Hindlimb muscle (tissue), 1 donor: Measurements from ENCODE around the gene PSMC1. TPM values are rescaled to one million over a fixed set of nuclear protein-coding genes. Genes with fewer than 3 reads are reported as not detected.

Source experiments
- DNase-seq: peaks from one replicate; pipeline ENCODE4 v3.0.0-alpha.2; 2013
- polyA plus RNA-seq: library from polyadenylated mRNA; unstranded; fragments of 120-200 nt; gene quantifications from one replicate; pipeline ENCODE4 v1.2.1, GENCODE V29; 2013; ENCODE audit not compliant: insufficient read length

PSMC1 gene
- polyA plus RNA-seq, 1 donor = 97.9 TPM

DNA sequence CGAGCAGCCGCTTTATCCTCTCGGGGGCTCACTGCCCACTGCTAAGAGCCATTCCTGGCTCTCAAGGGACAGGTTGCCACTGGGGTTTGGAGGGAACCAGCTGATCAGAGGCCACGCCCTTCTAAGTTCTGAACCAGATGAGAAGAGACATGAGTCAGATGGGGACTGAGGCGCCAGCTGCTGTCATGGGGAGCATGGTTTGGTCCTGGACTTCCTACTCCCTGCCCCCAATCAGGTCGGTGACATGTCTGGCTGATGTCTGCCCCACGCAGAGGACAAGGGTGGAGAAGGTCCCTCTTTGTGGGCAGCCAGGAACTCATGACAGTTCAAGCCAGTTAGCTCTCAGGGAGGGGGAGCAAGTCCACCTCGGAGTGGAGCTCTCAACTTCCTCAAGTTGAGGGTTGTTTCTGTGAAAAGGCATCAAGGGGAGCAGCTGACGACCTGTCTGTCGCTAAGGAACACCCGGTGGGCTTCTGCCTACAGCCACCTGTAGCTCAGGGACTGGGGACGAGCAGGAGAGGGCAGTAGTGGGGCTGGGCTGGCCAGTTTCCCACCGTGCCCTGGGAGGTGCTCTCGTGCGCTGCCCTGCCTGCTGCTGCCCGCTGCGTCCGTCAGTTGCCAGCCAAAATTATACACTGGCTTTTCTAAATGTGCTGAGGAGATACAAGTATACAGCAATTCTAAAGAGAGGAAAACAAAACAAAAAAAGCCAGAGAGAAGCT, 20.5 kb downstream of the PSMC1 start:
- no peak for DNase-seq

DNA sequence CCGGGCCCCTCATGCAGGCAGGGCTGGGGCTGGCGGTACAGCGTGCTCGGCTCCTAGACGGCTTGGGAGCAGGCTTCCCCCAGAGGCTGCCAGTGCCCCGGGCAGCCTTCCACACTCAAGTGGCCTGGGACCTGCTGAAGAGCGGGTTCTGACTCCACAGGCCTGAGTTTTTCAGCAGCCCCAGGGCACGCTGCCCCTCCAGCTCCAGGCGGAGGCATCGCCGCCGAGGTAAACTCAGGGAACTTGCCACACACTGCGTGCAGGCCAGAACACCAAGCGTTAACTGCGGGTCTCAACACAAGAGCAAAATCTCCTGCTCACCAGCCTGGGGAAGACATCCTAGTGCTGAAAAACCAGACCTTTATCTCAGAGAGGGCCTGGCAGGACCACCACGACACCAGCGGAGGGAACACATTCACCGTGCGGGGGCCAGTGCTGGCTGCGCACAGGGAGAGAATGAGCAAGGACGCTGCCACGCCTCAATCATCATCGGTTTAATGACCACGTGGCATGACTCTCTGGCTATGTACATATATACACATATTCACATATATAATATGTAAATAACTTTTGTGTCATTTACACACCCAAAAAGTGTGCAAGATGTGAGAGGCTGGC, 21.3 kb downstream of the PSMC1 start:
- DNase-seq = no peak

DNA sequence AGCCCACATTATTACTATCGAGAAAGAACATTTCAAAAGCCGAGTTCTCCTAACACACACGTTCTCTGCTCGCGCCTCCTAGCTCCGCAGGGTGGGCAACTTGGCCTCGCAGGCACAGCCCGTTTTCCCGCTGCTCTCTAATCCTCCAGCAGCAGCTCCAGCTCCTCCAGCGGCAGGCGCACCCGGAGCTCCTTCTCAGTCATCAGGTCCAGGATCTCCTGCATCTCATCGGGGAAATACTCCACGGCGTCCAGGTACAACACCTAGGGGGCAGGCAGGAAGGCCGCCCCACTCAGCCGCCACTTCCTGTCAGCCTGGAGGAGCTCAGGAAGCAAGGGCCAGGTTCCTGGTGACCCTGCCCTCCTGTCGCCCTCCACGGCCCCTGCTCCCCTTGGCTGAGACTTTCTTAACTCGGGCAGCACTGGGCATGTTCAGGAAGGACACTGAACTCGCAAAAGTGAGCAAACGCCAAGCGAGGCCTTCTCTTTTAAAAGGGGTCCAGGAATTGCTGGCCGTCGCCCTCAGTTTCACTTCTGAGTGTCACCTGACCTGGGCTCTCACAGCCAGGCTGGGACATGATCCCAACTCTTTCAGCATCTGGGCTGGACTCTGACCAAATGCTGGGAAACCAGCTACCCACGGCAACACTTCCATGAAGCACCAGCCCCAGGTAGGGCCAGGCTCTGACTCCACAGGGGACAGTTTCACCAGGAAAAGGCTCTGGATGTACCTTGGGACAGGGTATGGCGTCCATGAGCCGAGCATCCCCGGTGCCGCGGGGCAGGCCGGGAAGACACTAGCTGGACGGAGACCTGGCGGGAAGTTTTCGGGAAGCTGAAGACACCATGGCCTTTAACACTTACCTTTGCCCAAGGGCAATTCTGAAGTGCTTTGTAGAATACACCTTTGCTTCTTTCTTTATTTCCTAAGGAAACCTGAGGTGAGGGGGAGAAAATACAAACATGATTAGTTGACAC, 22.1 kb downstream of the PSMC1 start:
- DNase-seq = no peak

DNA sequence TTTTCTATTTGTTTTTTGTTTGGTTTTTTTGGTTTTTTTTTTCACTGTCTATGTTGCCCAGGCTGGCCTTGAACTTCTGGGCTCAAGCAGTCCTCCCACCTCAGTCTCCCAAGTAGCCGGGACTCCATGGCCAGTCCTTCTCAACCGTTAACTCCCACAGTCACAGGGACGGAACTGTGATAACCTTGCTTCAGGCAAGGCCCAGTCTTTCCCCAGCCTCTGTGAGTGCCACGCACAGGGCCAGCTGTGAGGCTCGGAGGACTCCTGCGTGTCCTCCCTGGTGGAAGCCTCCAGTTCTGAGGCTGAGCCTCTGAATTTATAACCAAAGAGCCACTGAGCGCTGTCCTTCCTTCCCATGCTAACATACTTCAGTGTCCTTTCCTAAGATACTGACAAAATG, 23.7 kb downstream of the PSMC1 start:
- no peak for DNase-seq

DNA sequence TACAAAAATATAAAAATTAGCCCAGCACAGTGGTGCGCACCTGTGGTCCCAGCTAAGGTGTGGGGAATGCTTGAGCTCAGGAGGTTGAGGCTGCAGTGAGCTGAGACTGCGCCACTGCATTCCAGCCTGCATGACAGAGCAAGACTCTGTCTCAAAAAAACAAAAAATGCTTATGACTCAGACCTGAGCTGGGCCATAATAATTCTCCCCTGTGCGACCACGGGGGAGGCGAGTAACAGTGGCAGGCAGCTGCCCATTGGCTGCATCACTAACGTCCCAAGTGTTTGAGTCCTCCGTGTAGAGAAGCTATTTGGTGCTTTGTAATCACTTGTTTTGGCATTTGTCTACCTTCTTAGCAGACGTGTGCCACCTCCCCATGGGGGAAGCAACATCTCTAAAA, 24.9 kb downstream of the PSMC1 start:
- no peak for DNase-seq

DNA sequence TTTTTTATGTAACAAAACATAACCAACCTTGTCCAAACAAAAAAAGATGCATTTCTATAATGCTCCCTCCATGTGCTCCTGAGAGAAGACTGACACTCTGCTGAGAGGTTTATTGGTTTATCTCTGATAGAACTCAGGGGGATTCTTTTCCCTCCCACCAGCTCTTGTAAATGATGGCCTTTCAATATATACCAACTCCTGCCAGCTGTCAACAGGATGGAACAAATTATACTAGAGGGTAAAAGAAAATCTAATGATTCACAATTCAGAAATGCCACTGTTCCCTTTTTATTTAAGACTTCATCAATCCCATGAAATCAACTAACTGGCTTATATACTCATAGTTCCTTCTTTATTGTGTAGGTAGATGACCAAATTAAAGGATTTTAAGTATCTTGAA, 25.4 kb downstream of the PSMC1 start:
- DNase-seq = no peak

DNA sequence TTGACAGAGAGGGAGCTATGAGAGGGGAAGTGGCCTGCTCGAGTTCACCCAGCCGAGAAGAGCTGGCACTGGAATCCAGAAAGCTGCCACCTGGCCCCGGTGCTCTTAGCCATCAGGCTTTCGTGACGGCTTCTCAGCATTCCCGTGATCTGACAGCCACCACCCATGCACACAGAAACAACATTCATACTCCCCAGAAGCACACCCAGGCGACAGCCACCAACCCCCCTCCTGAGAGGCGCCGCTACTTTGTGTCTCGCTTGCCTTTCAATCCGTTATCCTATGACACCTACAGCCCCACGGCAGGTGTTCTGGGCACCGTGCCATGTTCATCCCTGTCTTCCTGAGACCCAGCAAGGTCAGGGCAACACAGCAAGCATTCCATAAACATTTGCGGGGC, 31.4 kb downstream of the PSMC1 start:
- DNase-seq = no peak

DNA sequence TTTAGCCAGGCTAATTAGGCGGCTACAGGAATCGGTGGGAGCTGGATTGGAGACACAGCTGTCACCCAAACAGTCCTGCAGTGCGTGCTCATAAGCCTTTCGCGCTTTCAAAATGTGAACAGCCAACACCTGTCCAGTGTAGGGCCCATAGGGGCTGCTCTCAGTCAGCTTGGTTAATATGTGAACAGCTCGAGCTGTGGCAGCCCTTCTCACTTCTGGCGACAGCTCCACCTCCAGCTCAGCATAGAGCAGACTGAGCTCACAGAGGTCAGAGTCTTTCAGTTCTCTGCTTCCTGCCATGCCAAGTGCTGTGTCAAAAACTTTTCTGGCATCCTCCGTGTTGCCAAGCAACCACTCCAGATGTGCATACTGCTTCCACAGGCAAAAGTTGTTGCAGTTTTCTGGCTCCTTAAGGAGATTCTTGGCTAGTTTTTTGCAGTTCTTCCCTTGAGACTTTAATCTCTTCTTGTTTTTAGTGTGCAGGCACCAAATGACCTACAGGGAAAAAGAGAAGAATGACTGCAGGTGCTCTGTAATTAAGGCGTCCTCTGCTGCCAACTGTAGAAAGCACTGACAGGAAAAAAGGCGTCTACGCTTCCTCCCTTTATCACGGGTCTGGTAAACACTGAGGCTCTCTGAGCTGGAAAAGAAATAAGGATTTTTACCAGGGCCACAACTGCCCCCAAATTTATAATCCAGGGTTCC, 32.5 kb downstream of the PSMC1 start:
- DNase-seq = peak; percentile 38

DNA sequence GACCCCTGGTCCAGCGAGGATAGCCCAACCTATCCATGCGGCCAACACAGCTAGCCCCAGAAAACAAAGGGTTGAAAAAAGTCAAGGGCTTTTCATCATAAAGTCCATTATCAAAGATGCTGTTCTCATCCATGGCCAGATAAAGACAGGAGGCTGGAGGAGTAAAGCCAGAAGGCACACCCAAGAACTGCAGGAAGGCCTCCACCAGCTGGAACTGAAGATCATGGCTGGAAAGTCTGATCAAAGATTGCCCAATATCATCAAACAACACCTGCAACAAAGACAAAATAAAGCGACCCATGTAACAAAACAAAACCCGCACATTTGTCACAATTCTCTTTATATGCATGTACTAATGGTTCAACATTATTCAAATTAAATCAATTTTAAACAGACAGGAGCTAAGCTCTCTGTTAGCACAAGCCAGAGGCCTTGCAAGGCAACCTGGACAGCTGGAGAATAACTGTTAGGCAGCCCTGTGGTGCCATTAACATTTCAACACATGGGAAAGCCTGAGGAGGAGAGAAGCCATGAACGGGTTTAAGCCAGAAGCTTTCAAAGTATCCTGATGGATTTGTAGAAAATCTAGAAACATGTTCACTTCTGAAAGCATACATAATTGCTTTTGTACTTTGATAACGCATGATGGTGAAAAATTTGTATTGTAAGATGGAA, 34.1 kb downstream of the PSMC1 start:
- no peak for DNase-seq

DNA sequence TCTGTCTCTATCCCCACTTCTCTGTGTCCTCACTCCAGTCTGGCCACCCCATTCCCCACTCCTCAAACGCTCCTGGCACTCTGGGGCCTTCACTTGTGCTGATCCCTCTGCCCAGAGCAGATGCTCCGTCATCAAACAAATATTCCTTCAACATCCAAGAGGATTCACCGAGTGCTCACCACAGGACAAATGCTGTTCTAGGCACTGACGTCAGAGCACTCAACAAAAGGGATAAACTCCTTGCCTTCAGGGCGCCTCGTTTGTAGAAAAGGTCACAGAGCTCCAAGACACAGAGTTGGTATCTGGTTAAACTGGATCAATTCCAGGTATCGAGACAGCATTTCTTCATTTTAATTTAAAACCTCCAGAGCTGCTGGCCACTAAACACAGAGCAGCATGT, 35.3 kb downstream of the PSMC1 start:
- DNase-seq = no peak

DNA sequence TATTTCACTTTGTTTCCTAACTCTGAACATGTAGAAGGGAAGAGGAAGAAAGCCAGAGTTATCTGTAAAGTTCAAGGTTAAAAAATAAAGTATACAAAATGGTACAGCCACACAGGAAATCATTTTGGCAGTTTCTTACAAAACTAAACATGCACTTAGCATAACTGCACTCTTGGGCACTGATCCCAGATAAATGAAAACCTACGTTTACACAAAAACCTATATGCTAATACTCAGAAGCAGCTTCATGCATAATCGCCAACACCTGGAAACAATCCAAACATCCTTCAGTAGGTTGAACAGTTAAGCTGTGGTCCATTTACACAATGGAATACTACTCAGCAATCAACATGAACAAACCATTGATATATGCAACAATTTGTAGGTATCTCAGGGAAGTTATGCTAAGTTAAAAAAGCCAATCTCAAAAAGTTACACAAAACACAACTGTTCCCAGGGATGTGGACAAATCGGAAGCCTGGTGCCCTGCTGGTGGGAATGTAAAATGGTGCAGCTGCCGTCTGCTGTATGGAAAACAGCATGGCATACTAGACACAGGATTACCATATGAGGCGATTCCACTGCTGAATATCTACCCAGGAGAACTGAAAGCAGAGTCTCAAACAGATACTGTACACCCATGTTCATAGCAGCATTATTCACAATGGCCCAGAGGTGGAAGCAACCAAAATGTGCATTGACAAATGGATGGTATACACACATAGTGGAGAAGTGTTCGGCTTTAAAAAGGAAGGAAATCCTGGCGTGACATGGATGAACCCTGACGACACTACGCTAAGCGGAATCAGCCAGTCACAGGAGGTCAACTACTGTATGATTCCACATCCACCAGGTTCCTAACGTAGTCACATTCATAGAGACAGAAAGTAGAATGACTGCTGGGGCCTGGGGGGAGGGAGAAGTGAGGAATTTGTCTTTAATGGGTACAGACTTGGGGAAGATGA, 37.7 kb downstream of the PSMC1 start:
- DNase-seq = no peak

DNA sequence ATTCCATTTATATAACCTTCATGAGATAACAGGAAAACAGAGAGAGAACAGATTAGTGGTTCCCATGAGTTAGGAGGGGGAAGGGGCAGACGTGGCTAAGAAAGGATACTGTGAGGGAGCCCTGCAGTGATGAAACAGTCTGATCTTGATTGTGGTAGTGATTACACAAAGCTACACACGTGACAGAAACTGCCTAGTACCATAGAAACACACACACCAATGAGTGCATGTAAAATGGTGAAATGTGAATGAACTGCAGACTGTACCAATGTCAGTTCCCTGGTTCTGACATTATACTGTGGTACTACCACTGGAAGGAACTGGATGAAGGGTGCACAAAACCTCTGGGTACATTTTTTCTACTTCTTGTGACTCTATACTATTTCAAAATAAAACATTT, 38.5 kb downstream of the PSMC1 start:
- DNase-seq = no peak

DNA sequence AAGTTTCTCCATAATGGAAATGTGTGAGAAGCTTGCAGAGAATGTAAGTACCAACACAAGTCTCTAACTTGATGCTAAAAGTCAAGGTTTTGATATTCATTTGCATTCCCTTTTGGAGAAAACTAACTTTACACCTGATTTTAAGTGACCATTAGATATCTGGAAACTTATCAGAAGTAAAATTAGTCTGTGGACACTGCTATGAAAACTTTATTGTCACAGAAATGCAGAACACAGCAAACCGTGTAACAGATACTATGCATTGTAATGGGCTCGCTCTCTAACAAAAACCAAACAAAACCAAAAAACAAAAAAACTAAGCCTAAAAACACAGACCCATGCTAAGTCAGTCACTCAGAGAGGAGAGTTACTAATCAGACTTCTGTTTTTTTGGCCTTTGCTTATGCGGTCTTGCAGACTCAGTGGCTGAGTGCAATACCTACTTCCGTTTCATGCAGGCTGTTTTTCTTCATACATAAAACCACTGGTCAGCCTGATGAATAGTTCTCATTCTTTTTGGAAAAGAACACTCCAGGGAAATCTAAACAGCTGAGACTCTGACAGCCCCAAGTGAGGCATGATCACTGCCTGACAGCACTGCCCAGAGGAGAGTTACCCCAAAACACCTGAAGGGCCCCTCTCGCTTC, 39.6 kb downstream of the PSMC1 start:
- no peak for DNase-seq

DNA sequence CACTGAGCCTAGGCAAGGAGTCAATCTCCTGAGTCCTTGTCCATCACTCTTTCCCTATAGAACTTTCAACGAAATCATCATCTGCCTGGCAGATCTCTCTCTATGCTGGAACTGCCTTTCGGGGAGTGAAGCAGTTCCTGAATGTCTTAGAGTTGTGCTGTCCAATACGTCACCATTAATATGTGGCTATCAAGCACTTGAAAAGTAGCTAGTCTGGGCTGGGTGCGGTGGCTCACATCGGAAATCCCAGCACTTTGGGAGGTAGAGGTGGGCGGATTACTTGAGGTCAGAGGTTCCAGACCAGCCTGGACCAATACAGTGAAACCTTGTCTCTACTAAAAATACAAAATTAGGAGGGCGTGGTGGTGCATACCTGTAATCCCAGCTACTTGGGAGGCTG, 40.3 kb downstream of the PSMC1 start:
- DNase-seq = no peak

DNA sequence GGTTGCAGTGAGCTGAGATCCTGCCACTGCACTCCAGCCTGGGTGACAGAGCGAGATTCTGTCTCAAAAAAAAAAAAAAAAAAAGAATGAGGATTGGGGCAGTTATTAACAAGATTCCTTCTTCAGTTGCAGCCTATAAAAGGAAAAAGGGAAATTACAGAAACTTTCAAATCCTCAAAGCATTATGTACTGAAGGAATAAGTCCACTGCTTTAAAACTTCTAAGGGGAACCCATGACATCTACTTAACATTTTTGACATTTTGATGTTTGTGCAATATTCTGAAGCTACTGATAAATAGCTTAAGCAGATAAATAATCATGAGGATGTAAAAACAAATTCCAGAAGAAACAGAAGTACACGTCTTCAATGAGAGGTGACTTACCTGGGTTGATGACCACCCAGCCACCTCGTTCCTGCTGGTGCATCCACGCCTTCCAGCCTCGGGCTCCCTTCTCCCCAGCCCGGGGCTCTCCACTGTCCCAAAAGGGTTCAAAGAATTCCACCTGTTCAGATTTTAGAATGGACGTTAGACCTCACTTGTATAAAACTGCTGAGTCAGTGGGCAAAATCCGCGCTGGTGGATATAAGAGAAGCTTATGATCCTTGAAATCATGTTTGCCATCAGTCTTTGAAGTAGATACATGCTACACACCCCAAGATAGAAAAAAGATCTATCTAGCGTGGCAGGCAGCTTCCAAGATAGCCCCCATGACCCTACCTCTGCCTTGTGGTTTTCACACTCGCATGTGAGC, 41.7 kb downstream of the PSMC1 start:
- no peak for DNase-seq

DNA sequence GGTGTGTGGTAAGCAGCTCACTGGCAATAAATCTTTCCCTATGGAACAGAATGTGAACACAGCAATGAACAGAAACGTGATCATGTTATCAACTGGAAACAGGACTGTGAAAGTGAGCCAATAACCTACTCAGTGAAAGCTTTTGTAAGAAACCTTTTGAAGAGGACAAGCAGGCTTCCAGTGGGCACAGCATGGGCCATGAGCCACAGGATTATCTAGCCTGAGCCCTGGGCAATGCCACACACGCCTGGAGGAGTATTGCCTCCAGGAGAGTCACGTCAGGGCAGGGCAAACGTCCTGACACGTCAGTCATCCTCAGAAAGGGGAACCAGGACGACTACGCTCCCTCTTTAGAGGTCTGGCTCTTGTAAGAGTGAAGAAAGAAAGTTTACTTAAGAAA, 43.1 kb downstream of the PSMC1 start:
- no peak for DNase-seq

DNA sequence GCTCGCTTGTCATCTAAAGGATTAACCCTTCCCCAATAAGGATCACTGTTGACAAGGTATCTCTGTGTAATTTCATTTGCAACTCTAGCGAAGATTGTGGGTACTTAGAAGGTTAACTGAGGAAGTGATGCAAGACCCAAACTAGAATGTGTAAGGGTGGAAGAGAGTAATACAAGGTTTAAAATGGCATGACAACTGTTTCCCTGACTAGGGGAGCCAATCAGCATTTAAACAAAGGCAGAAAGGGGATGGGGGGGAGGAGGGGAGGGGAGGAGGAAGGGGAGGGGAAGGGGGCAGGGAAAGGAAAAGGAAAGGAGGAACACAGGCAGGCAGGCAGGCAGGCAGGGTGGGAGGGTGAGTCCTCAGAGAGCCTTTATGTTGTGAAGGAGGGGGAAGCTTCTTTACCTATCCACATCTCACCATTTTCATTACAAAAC, 44.3 kb downstream of the PSMC1 start:
- no peak for DNase-seq

DNA sequence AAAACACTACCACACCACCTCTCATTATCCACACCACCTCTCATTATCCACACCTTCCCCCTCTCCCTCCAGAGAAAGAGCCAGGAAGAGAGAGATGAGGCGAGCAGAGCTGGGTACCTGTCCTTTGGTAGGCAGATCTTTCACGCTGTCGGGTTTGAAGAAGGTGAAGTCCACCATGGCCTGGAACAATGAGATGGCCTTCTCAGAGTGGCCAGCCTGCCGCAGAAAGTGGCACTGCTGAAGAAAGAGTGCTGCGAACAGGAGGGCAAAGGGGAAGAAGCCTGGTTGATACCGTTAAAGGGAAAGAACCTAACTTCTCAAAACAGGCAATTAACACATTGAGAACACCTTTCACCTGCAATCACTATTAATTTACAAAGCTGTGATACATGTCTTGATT, 44.8 kb downstream of the PSMC1 start:
- DNase-seq = no peak

DNA sequence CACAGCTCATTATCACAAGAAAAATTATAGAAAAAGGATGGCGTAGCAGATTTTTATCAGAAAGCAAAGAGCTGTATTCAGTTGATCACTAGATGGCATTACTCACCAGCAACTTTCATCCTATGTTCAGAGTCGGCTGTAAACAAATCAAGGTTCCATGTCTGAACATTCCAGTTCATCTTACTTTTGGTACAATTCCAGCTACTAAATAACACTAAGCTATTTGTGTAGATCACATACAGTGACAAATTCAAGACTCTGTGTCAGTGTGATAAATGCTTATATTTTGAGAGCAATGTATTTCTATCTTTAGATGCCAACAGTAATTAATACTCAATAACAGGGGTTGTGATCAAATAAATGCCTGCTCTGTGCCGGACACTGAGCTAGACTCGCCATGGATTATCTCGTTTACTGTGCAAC, 45.3 kb downstream of the PSMC1 start:
- peak; percentile 44 for DNase-seq
